Dedifferentiated amniotic fluid mesenchymal stem cell (primary cell): ENCODE results near the gene SLC4A4.

ENCODE experiments used
- DNase-seq: peaks from one replicate; pipeline ENCODE4 v3.0.0-alpha.2; 2016; ENCODE audit errors: extremely low spot score

SLC4A4 gene

GRCh38 chr4:71338846-71339593 is at the start of gene SLC4A4:
Gene SLC4A4, plus strand, starts transcription at chr4:71339020.
- no peak for DNase-seq

GRCh38 chr4:71290074-71290473 is 48.7 kb upstream of the SLC4A4 start:
- DNase-seq = peak; percentile 52

GRCh38 chr4:71290476-71290875 is 48.3 kb upstream of the SLC4A4 start:
- DNase-seq = no peak

GRCh38 chr4:71292228-71292627 is 46.6 kb upstream of the SLC4A4 start:
- DNase-seq = no peak

GRCh38 chr4:71293705-71294104 is 45.1 kb upstream of the SLC4A4 start:
- peak; percentile 75 for DNase-seq

GRCh38 chr4:71294301-71294700 is 44.5 kb upstream of the SLC4A4 start:
- no peak for DNase-seq

GRCh38 chr4:71296945-71297344 is 41.9 kb upstream of the SLC4A4 start:
- DNase-seq = no peak

GRCh38 chr4:71300362-71300761 is 38.5 kb upstream of the SLC4A4 start:
- DNase-seq = no peak

- no peak for DNase-seq
Observed at GRCh38 chr4:71300964-71301363, 37.9 kb upstream of the SLC4A4 start.

GRCh38 chr4:71303287-71303686 is 35.5 kb upstream of the SLC4A4 start:
- DNase-seq = no peak

- DNase-seq = no peak
Observed at GRCh38 chr4:71303850-71304249, 35.0 kb upstream of the SLC4A4 start.

- DNase-seq = no peak
Observed at GRCh38 chr4:71304289-71304850, 34.5 kb upstream of the SLC4A4 start.

GRCh38 chr4:71307729-71308128 is 31.1 kb upstream of the SLC4A4 start:
- no peak for DNase-seq

GRCh38 chr4:71322425-71322824 is 16.4 kb upstream of the SLC4A4 start:
- no peak for DNase-seq

GRCh38 chr4:71333368-71333767 is 5.5 kb upstream of the SLC4A4 start:
- DNase-seq = no peak

- DNase-seq = no peak
Observed at GRCh38 chr4:71333960-71334359, 4.9 kb upstream of the SLC4A4 start.

- no peak for DNase-seq
Observed at GRCh38 chr4:71334465-71334882, 4.3 kb upstream of the SLC4A4 start.

GRCh38 chr4:71343670-71344466 is 5.0 kb downstream of the SLC4A4 start:
- DNase-seq = no peak

GRCh38 chr4:71346710-71347109 is 7.9 kb downstream of the SLC4A4 start:
- DNase-seq = no peak

GRCh38 chr4:71348586-71348985 is 9.8 kb downstream of the SLC4A4 start:
- no peak for DNase-seq

GRCh38 chr4:71355045-71355444 is 16.2 kb downstream of the SLC4A4 start:
- no peak for DNase-seq

GRCh38 chr4:71355971-71356370 is 17.2 kb downstream of the SLC4A4 start:
- DNase-seq = no peak
